Prostate gland (tissue), 2 donors: ENCODE data around the gene FRMD5.

ENCODE experiments used
- POLR2AphosphoS5 ChIP-seq: sonication (generic); formaldehyde crosslinking; IDR thresholded peaks from one replicate; pipeline ENCODE4 v1.6.1; 2017; ENCODE audit warnings: antibody characterized with exemption
- TF ChIP-seq, protein P1 (sequence below), 4 experiments: fragments of 200-600 bp in 2 of 4; fragments of 450-650 bp in 2 of 4; sonication (generic) in 2 of 4; IDR thresholded peaks; 1 replicate in 3 of 4; 2 replicates in 1 of 4; pipeline ENCODE4 v1.5.1; 2016 to 2019; ENCODE audit warnings: antibody characterized with exemption in 4 of 4, mild to moderate bottlenecking in 2 of 4, moderate library complexity in 2 of 4

DNA sequence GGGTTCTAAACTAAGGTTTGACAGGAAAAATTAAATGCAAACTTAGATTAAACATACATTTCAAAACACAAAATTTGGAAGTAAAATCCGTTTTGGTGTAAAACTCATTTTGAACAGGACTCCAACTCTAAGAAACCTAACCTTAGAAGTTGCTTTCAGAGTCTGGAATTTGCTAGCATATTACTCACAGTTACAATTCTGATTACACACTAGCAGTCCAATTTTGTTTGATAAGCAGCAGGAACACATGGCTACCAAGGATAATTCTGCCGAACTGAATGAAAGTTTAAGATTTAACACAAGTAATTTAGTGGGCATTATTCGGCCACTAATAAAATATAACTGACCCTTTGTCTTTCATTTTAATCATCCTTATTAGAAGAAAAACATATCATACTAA is 49.6 kb downstream of the FRMD5 start:
- TF ChIP-seq, protein P1, sequence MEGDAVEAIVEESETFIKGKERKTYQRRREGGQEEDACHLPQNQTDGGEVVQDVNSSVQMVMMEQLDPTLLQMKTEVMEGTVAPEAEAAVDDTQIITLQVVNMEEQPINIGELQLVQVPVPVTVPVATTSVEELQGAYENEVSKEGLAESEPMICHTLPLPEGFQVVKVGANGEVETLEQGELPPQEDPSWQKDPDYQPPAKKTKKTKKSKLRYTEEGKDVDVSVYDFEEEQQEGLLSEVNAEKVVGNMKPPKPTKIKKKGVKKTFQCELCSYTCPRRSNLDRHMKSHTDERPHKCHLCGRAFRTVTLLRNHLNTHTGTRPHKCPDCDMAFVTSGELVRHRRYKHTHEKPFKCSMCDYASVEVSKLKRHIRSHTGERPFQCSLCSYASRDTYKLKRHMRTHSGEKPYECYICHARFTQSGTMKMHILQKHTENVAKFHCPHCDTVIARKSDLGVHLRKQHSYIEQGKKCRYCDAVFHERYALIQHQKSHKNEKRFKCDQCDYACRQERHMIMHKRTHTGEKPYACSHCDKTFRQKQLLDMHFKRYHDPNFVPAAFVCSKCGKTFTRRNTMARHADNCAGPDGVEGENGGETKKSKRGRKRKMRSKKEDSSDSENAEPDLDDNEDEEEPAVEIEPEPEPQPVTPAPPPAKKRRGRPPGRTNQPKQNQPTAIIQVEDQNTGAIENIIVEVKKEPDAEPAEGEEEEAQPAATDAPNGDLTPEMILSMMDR (IDR thresholded peaks at IDR 0.05): no peak
- TF ChIP-seq POLR2AphosphoS5: no peak
